GM12878 (cell line): ENCODE measurements around the gene NLN. TPM values are rescaled to one million over a fixed set of nuclear protein-coding genes. Genes with fewer than 3 reads are reported as not detected.
A peak's percentile ranks its signal among the peaks of the same experiment; 100 is the strongest.

Experiments
- ATAC-seq: fragments of 200-7000 bp; cut with Tn5 transposase; 3 replicates; pipeline ENCODE4 v1.9.1; 2020; ENCODE audit warnings: mild to moderate bottlenecking, moderate library complexity
- BruUV-seq: library from RNA; stranded (reverse); fragments of 400-500 nt; replicated peaks from 2 replicates; lab custom pipeline; 2021; lab: Mats Ljungman, UMichigan
- CTCF ChIA-PET: fragments of 300-600 bp; sonication (Branson Sonifier 250); formaldehyde crosslinking; extraction: SDS; loops from one replicate; lab custom pipeline; 2021; ENCODE audit warnings: inconsistent platforms; lab: Yijun Ruan, JAX
- POLR2A ChIA-PET: fragments of 350-600 bp; formaldehyde crosslinking; extraction: SDS; loops from one replicate; lab custom pipeline; 2021; ENCODE audit warnings: inconsistent platforms; lab: Charles Lee
- RAD21 ChIA-PET: fragments of 300-600 bp; sonication (Branson Sonifier 250); formaldehyde crosslinking; loops from one replicate; lab custom pipeline; 2023; ENCODE audit warnings: antibody characterized with exemption; ENCODE audit not compliant: unreplicated experiment; lab: Charles Lee
- SMC1A ChIA-PET: fragments of 300-600 bp; sonication (Branson Sonifier 250); formaldehyde crosslinking; loops from one replicate; lab custom pipeline; 2023; ENCODE audit not compliant: unreplicated experiment, uncharacterized antibody; lab: Charles Lee
- DNase-seq: peaks from one replicate; pipeline ENCODE4 v3.0.0-alpha.2; 2011; ENCODE audit warnings: low read depth, low spot score
- FAIRE-seq: peaks from 3 replicates; lab custom pipeline; 2011; peaks lifted over from hg19 to GRCh38; lab: Jason Lieb, UNC
- H2AFZ ChIP-seq: 2 replicates; pipeline ENCODE4 v1.6.0; 2011; ENCODE audit warnings: low read depth, low read length, control low read depth; ENCODE audit not compliant: control insufficient read depth
- H3K27ac ChIP-seq: 2 replicates; pipeline ENCODE4 v1.5.1; 2011; ENCODE audit warnings: control low read depth; ENCODE audit not compliant: control insufficient read depth, insufficient read depth
- H3K27me3 ChIP-seq, 2 experiments: replicated peaks in 1 of 2; 2 replicates each; pipeline versions ENCODE4 v1.6.0 to v1.6.1; 2011; ENCODE audit warnings: low read length in 1 of 2; ENCODE audit not compliant: control insufficient read depth in 2 of 2, insufficient read depth in 2 of 2
- H3K36me3 ChIP-seq, 2 experiments: 2 replicates each; pipeline ENCODE4 v1.5.1; 2011; ENCODE audit warnings: low read length in 1 of 2; ENCODE audit not compliant: control insufficient read depth in 2 of 2, insufficient read depth in 2 of 2
- H3K4me1 ChIP-seq: 2 replicates; pipeline ENCODE4 v1.6.1; 2011; ENCODE audit warnings: mild to moderate bottlenecking, low read length, moderate library complexity, mixed read lengths; ENCODE audit not compliant: control insufficient read depth, insufficient read depth
- H3K4me2 ChIP-seq: 2 replicates; pipeline ENCODE4 v1.6.0; 2011; ENCODE audit warnings: control low read depth; ENCODE audit not compliant: control insufficient read depth, insufficient read depth
- H3K4me3 ChIP-seq: fragments of 200-600 bp; sonication (generic); 2 replicates; pipeline ENCODE4 v1.5.1; 2016
- H3K79me2 ChIP-seq: 2 replicates; pipeline ENCODE4 v1.6.0; 2011; ENCODE audit warnings: low read length; ENCODE audit not compliant: control insufficient read depth, insufficient read depth
- H3K9ac ChIP-seq: 2 replicates; pipeline ENCODE4 v1.8.0; 2011; ENCODE audit warnings: low read length, control low read depth, mixed read lengths; ENCODE audit not compliant: control insufficient read depth, insufficient read depth
- H3K9me3 ChIP-seq: replicated peaks from 3 replicates; pipeline ENCODE4 v1.5.1; 2011; ENCODE audit warnings: mild to moderate bottlenecking, low read length; ENCODE audit not compliant: control insufficient read depth, insufficient read depth
- H4K20me1 ChIP-seq: 2 replicates; pipeline ENCODE4 v1.6.0; 2011; ENCODE audit not compliant: control insufficient read depth, insufficient read depth
- IKZF1 ChIP-seq: fragments of 450-650 bp; conservative IDR thresholded peaks from 2 replicates; pipeline ENCODE4 v1.6.1; 2017; ENCODE audit warnings: antibody characterized with exemption, mild to moderate bottlenecking
- IKZF2 ChIP-seq, 2 experiments: fragments of 450-650 bp; IDR thresholded peaks; 2 replicates each; pipeline ENCODE4 v1.6.1; 2017; ENCODE audit warnings: mild to moderate bottlenecking in 2 of 2, moderate library complexity in 2 of 2
- PKNOX1 ChIP-seq: fragments of 450-650 bp; IDR thresholded peaks from 2 replicates; pipeline ENCODE4 v1.6.1; 2016; ENCODE audit warnings: mild to moderate bottlenecking
- SPI1 ChIP-seq: IDR thresholded peaks from 2 replicates; pipeline ENCODE4 v1.6.1; 2011; ENCODE audit warnings: low read depth, mild to moderate bottlenecking, low read length, moderate library complexity, borderline replicate concordance; ENCODE audit not compliant: insufficient read depth
- WGBS: methylation state at CpG from one replicate; pipeline ENCODE4 v1.1.6; 2016; ENCODE audit warnings: low lambda C conversion rate; ENCODE audit not compliant: insufficient replicate concordance, insufficient coverage; ENCODE audit errors: missing lambda C conversion rate; 5-methylcytosine and 5-hydroxymethylcytosine counted together
- in situ Hi-C: fragments of 300-500 bp; cut with MboI; formaldehyde crosslinking; loops from 9 replicates; pipeline ENCODE4 v1.14.3; 2018; ENCODE audit warnings: mixed read lengths
- intact Hi-C: fragments of 100-400 bp; cut with micrococcal nuclease; formaldehyde crosslinking; loops from one replicate; pipeline ENCODE4 v1.14.2; 2022; ENCODE audit not compliant: unreplicated experiment
- polyA plus RNA-seq, 11 experiments: library from polyadenylated mRNA; depleted of rRNA in 4 of 11; unstranded in 6 of 11; stranded (reverse) in 5 of 11; fragments of >200 nt; fragmentation: Nextera tagmentation in 4 of 11; fragmentation: Illumina TruSeq in 1 of 11; extraction: Ambion mirVana in 4 of 11; extraction: Trizol in 1 of 11; gene quantifications; 1 replicate in 1 of 11; 2 replicates in 10 of 11; pipeline versions ENCODE4 v1.2.1 to v1.2.3, GENCODE V29; 2011 to 2016; ENCODE audit warnings: inconsistent platforms in 2 of 11, missing spikeins in 2 of 11, low read depth in 1 of 11
- total RNA-seq, 4 experiments: library from RNA; depleted of rRNA in 3 of 4; stranded (reverse); fragments of >200 nt in 3 of 4; fragmentation: Illumina TruSeq in 1 of 4; extraction: Trizol in 1 of 4; gene quantifications; 2 replicates each; pipeline versions ENCODE4 v1.2.1 to v1.2.3, GENCODE V29; 2013 to 2021

Gene NLN
- total and polyA plus RNA-seq, 10 of the 15 experiments (the other 5 are each of a cell fraction or from before 2014, with no cell fraction given) = 6.8 to 56.9 (median 33.3) TPM

- WGBS = 71% methylated on average over 4 of the region's 4 CpGs
- RAD21 ChIA-PET = interaction anchor here (1.0 to 1.3 kb wide), 2 partner anchors 102 to 105 kb away, joined by 3 read pairs; no protein-coding TSS in a partner anchor
- FAIRE-seq = peak; percentile 49
Observed at GRCh38 chr5:65821966-65822365, 100.0 kb downstream of the NLN start.

More at GRCh38 chr5:65821966-65822365, 100.0 kb downstream of the NLN start:
- DNase-seq = no peak
- Histone ChIP-seq H3K79me2 (no peaks in the 10 kb centered on the region), H3K4me2 (peak overlapping the region; percentile 69), H3K9me3 (no peaks in the 10 kb centered on the region), H3K36me3 (peaks cover 0 to 5% of the 10 kb centered on the region in 2 experiments; a peak in 1 of 4 replicates), H4K20me1 (no peaks in the 10 kb centered on the region), H3K27ac (peak overlapping the region; percentile 76), H3K4me3 (no peak overlapping the region), H3K27me3 (no peaks in the 10 kb centered on the region), H2AFZ (peak overlapping the region; percentile 58), H3K9ac (no peak overlapping the region; the same call in 1 of the 2 replicates), H3K4me1 (peaks cover 57% of the 10 kb centered on the region)
- SMC1A ChIA-PET = interaction anchor here (0.9 to 1.8 kb wide), 5 partner anchors 10 to 225 kb away, joined by 3 to 5 read pairs (median 4); no protein-coding TSS in a partner anchor
- intact Hi-C loops (loop anchor here (10.0 kb wide), 1 partner anchor 323 kb away; the partner anchor contains the start of gene SREK1), in situ Hi-C loops (no loop called here)
- TF ChIP-seq SPI1 (peak; percentile 71), IKZF2 (IDR thresholded peaks at IDR 0.05) (peak; percentile 63 to 74), IKZF1 (0 out of 2 replicates have a peak, but pooled peaks have one; percentile 35), PKNOX1 (no peak)
- POLR2A ChIA-PET = interaction anchor here (0.5 kb wide), 1 partner anchor 90 kb away, joined by 7 read pairs; no protein-coding TSS in a partner anchor
- ATAC-seq = peak; percentile 51
- CTCF ChIA-PET = no interaction called here
- BruUV-seq = no TSS peak
